Measurements from ENCODE around the gene OLA1.

Gene OLA1

DNA sequence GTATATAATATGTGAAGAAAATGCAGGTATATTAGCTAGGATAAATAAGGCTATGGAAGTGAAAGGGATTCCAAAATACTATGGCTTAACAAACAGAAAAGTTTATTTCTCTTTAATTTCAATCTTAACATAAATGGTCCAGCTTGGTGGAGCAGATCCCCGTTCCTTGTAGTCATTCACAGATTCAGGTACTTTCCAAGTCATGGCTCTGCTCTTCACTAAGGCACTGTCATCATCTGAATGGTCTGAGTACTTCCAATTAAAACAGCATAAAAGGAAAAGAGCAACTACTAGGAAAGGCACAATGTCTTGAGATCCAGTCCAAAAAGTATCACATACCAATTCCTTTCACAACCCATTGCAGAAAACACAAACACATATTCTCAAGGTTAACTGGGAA is 63.4 kb downstream of the OLA1 start:
- DNase-seq (ENCODE audit: extremely low read depth, low read depth) = no peak
- TF ChIP-seq CTCF (IDR thresholded peaks at IDR 0.05; ENCODE audit: low read depth, low read length, missing control alignments) = no peak
- H3K4me3 ChIP-seq (replicated peaks; ENCODE audit: low read depth, low read length) = no peak overlapping the region

- H3K4me3 ChIP-seq (replicated peaks; ENCODE audit: low read depth, low read length) = no peak overlapping the region
- no peak for DNase-seq (ENCODE audit: extremely low read depth, low read depth)
- TF ChIP-seq CTCF (IDR thresholded peaks at IDR 0.05; ENCODE audit: low read depth, low read length, missing control alignments) = no peak
Measured at GRCh38 chr2:174184504-174184903, 63.8 kb downstream of the OLA1 start.

- no peak for DNase-seq (ENCODE audit: extremely low read depth, low read depth)
- no peak for TF ChIP-seq CTCF (IDR thresholded peaks at IDR 0.05; ENCODE audit: low read depth, low read length, missing control alignments)
- no peak overlapping the region for H3K4me3 ChIP-seq (replicated peaks; ENCODE audit: low read depth, low read length)
Measured at GRCh38 chr2:174183076-174183475, 65.3 kb downstream of the OLA1 start.

GRCh38 chr2:174181368-174181767 is 67.0 kb downstream of the OLA1 start:
- no peak overlapping the region for H3K4me3 ChIP-seq (replicated peaks; ENCODE audit: low read depth, low read length)
- no peak for TF ChIP-seq CTCF (IDR thresholded peaks at IDR 0.05; ENCODE audit: low read depth, low read length, missing control alignments)
- no peak for DNase-seq (ENCODE audit: extremely low read depth, low read depth)

- TF ChIP-seq CTCF (IDR thresholded peaks at IDR 0.05; ENCODE audit: low read depth, low read length, missing control alignments) = no peak
- DNase-seq (ENCODE audit: extremely low read depth, low read depth) = no peak
- H3K4me3 ChIP-seq (replicated peaks; ENCODE audit: low read depth, low read length) = no peak overlapping the region
Measured at GRCh38 chr2:174180726-174181236, 67.6 kb downstream of the OLA1 start.

DNA sequence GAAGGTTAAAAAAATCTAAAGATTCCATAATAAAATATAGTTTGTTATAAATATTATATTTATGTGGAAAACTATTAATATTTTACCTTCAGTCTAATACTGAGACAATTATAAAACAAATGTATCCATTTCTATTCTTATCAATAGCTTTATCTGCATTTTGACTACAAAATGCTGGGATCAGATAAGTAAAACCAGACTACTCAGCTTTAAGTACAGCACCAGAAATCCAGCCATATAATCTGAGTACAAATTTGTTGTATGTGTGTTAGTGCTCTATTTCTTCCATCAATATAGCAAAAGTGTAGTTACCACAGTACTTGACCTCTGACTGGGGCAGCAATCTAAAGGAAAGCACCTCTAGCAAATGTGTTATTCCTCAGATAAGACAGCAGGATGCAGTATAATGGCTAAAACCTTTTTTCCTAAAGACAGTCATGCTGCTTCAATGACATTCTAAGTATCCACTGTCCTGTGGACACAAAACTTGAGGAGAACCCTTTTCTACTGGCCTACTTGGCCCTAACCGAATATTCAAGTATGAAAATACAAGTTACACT is 68.1 kb downstream of the OLA1 start:
- DNase-seq (ENCODE audit: extremely low read depth, low read depth) = no peak
- TF ChIP-seq CTCF (IDR thresholded peaks at IDR 0.05; ENCODE audit: low read depth, low read length, missing control alignments) = no peak
- no peak overlapping the region for H3K4me3 ChIP-seq (replicated peaks; ENCODE audit: low read depth, low read length)
